Activated CD4-positive, alpha-beta memory T cell treated with anti-CD3 and anti-CD28 coated beads for 36 hours (primary cell): ENCODE data around the gene ZNF503. TPM values are rescaled to one million over a fixed set of nuclear protein-coding genes. Genes with fewer than 3 reads are reported as not detected.

Experiments used
- CTCF ChIA-PET: fragments of 350-600 bp; sonication (Branson Sonifier 250); formaldehyde crosslinking; loops from one replicate; lab custom pipeline; 2021; ENCODE audit warnings: antibody characterized with exemption, inconsistent platforms; lab: Charles Lee
- POLR2A ChIA-PET: fragments of 350-600 bp; sonication (Branson Sonifier 250); formaldehyde crosslinking; loops from one replicate; lab custom pipeline; 2021; ENCODE audit warnings: antibody characterized with exemption; lab: Charles Lee
- DNase-seq: peaks from one replicate; pipeline ENCODE4 v3.0.0-alpha.2; 2020
- H3K27ac Mint-ChIP-seq: one replicate; pipeline ENCODE4 v1.8.0; 2021; ENCODE audit warnings: mixed read lengths
- H3K27me3 Mint-ChIP-seq: one replicate; pipeline ENCODE4 v1.8.0; 2021; ENCODE audit warnings: mixed read lengths
- H3K36me3 Mint-ChIP-seq: one replicate; pipeline ENCODE4 v1.8.0; 2021; ENCODE audit warnings: mixed read lengths
- H3K4me1 Mint-ChIP-seq: one replicate; pipeline ENCODE4 v1.8.0; 2021; ENCODE audit warnings: low read depth, mixed read lengths
- H3K4me3 Mint-ChIP-seq: one replicate; pipeline ENCODE4 v1.8.0; 2021; ENCODE audit warnings: mild to moderate bottlenecking, mixed read lengths
- H3K9me3 Mint-ChIP-seq: one replicate; pipeline ENCODE4 v1.8.0; 2021; ENCODE audit warnings: mixed read lengths
- intact Hi-C: fragments of 100-400 bp; cut with micrococcal nuclease; formaldehyde crosslinking; loops from one replicate; pipeline ENCODE4 v1.15.1; 2023
- total RNA-seq, 2 experiments: library from RNA; stranded (reverse); gene quantifications; one replicate each; pipeline ENCODE4 v1.2.3, GENCODE V29; 2021

ZNF503 gene
- total RNA-seq, 2 experiments from 2014 or later: 0.38 to 0.56 TPM

GRCh38 chr10:75428434-75429158, 27.0 kb upstream of the ZNF503 start:
- Mint-ChIP-seq H3K27ac (no peak overlapping the region), H3K4me3 (no peak overlapping the region), H3K36me3 (no peaks in the 10 kb centered on the region), H3K27me3 (peaks cover 29% of the 10 kb centered on the region), H3K9me3 (no peaks in the 10 kb centered on the region), H3K4me1 (no peaks in the 10 kb centered on the region)
- intact Hi-C loops: no loop called here
- ChIA-PET CTCF (interaction anchor here (0.7 kb wide), 1 partner anchor 28 kb away, joined by 3 read pairs; no protein-coding TSS in a partner anchor), POLR2A (no interaction called here)
- DNase-seq: no peak

GRCh38 chr10:75427951-75428350, 26.4 kb upstream of the ZNF503 start:
- Mint-ChIP-seq H3K9me3 (no peaks in the 10 kb centered on the region), H3K27ac (no peak overlapping the region), H3K27me3 (peaks cover 24% of the 10 kb centered on the region), H3K36me3 (no peaks in the 10 kb centered on the region), H3K4me1 (no peaks in the 10 kb centered on the region), H3K4me3 (no peak overlapping the region)
- no peak for DNase-seq
- intact Hi-C loops: no loop called here
- CTCF ChIA-PET: interaction anchor here (0.7 kb wide), 1 partner anchor 28 kb away, joined by 3 read pairs; no protein-coding TSS in a partner anchor
- POLR2A ChIA-PET: no interaction called here

GRCh38 chr10:75426880-75427279, 25.3 kb upstream of the ZNF503 start:
- intact Hi-C loops: no loop called here
- Mint-ChIP-seq H3K4me3 (no peak overlapping the region), H3K36me3 (no peaks in the 10 kb centered on the region)

GRCh38 chr10:75425291-75426079, 23.9 kb upstream of the ZNF503 start:
- Mint-ChIP-seq H3K4me1 (no peaks in the 10 kb centered on the region), H3K27ac (no peak overlapping the region), H3K36me3 (no peaks in the 10 kb centered on the region), H3K4me3 (no peak overlapping the region), H3K9me3 (no peaks in the 10 kb centered on the region), H3K27me3 (peaks cover 13% of the 10 kb centered on the region)
- POLR2A ChIA-PET: no interaction called here
- intact Hi-C loops: no loop called here
- no peak for DNase-seq
- CTCF ChIA-PET: no interaction called here

More at GRCh38 chr10:75426880-75427279, 25.3 kb upstream of the ZNF503 start:
- Mint-ChIP-seq H3K4me1 (no peaks in the 10 kb centered on the region), H3K9me3 (no peaks in the 10 kb centered on the region), H3K27me3 (peaks cover 17% of the 10 kb centered on the region), H3K27ac (no peak overlapping the region)
- no peak for DNase-seq
- CTCF ChIA-PET: no interaction called here
- POLR2A ChIA-PET: no interaction called here

GRCh38 chr10:75424571-75424970, 23.0 kb upstream of the ZNF503 start:
- CTCF ChIA-PET: interaction anchor here (0.6 kb wide), 1 partner anchor 1226 kb away, joined by 3 read pairs; no protein-coding TSS in a partner anchor
- no peaks in the 10 kb centered on the region for H3K4me1 Mint-ChIP-seq
- H3K27ac Mint-ChIP-seq: no peak overlapping the region
- H3K36me3 Mint-ChIP-seq: no peaks in the 10 kb centered on the region
- DNase-seq: no peak
- H3K4me3 Mint-ChIP-seq: no peak overlapping the region
- intact Hi-C loops: no loop called here
- peaks cover 8% of the 10 kb centered on the region for H3K27me3 Mint-ChIP-seq
- no peaks in the 10 kb centered on the region for H3K9me3 Mint-ChIP-seq
- POLR2A ChIA-PET: no interaction called here

GRCh38 chr10:75422913-75423312, 21.3 kb upstream of the ZNF503 start:
- no peak overlapping the region for H3K27ac Mint-ChIP-seq
- POLR2A ChIA-PET: no interaction called here

GRCh38 chr10:75418712-75419111, 17.1 kb upstream of the ZNF503 start:
- ChIA-PET POLR2A (no interaction called here), CTCF (no interaction called here)
- no peaks in the 10 kb centered on the region for H3K36me3 Mint-ChIP-seq
- intact Hi-C loops: no loop called here
- no peaks in the 10 kb centered on the region for H3K4me1 Mint-ChIP-seq
- H3K27ac Mint-ChIP-seq: no peak overlapping the region
- no peak overlapping the region for H3K4me3 Mint-ChIP-seq
- DNase-seq: no peak
- no peaks in the 10 kb centered on the region for H3K9me3 Mint-ChIP-seq
- H3K27me3 Mint-ChIP-seq: peaks cover 19% of the 10 kb centered on the region

More at GRCh38 chr10:75422913-75423312, 21.3 kb upstream of the ZNF503 start:
- Mint-ChIP-seq H3K4me1 (no peaks in the 10 kb centered on the region), H3K9me3 (no peaks in the 10 kb centered on the region), H3K36me3 (no peaks in the 10 kb centered on the region), H3K27me3 (peaks cover 6% of the 10 kb centered on the region), H3K4me3 (no peak overlapping the region)
- intact Hi-C loops: no loop called here
- CTCF ChIA-PET: no interaction called here
- no peak for DNase-seq

- H3K27me3 Mint-ChIP-seq: peaks cover 19% of the 10 kb centered on the region
- H3K4me3 Mint-ChIP-seq: no peak overlapping the region
- H3K9me3 Mint-ChIP-seq: no peaks in the 10 kb centered on the region
- intact Hi-C loops: no loop called here
- POLR2A ChIA-PET: no interaction called here
- no peak overlapping the region for H3K27ac Mint-ChIP-seq
- DNase-seq: no peak
- H3K4me1 Mint-ChIP-seq: no peaks in the 10 kb centered on the region
- CTCF ChIA-PET: no interaction called here
- no peaks in the 10 kb centered on the region for H3K36me3 Mint-ChIP-seq
These were observed 16.7 kb upstream of the ZNF503 start for GRCh38 chr10:75418293-75418692.

GRCh38 chr10:75417522-75417927, 16.0 kb upstream of the ZNF503 start:
- Mint-ChIP-seq H3K36me3 (no peaks in the 10 kb centered on the region), H3K4me3 (no peak overlapping the region), H3K4me1 (no peaks in the 10 kb centered on the region), H3K27me3 (peaks cover 18% of the 10 kb centered on the region), H3K9me3 (no peaks in the 10 kb centered on the region), H3K27ac (no peak overlapping the region)
- ChIA-PET CTCF (interaction anchor here (0.9 kb wide), 1 partner anchor 18 kb away, joined by 3 read pairs; no protein-coding TSS in a partner anchor), POLR2A (no interaction called here)
- intact Hi-C loops: no loop called here
- no peak for DNase-seq

- ChIA-PET POLR2A (no interaction called here), CTCF (interaction anchor here (0.6 to 1.2 kb wide), 2 partner anchors 9 to 19 kb away, joined by 3 read pairs; no protein-coding TSS in a partner anchor)
- no peaks in the 10 kb centered on the region for H3K36me3 Mint-ChIP-seq
- no peak for DNase-seq
- H3K27ac Mint-ChIP-seq: no peak overlapping the region
- peaks cover 4% of the 10 kb centered on the region for H3K4me1 Mint-ChIP-seq
- peaks cover 38% of the 10 kb centered on the region for H3K27me3 Mint-ChIP-seq
- no peak overlapping the region for H3K4me3 Mint-ChIP-seq
- intact Hi-C loops: no loop called here
- H3K9me3 Mint-ChIP-seq: no peaks in the 10 kb centered on the region
These were observed 13.0 kb upstream of the ZNF503 start for GRCh38 chr10:75414527-75414926.

GRCh38 chr10:75410132-75411005, 8.8 kb upstream of the ZNF503 start:
- Mint-ChIP-seq H3K9me3 (no peaks in the 10 kb centered on the region), H3K36me3 (no peaks in the 10 kb centered on the region), H3K4me1 (peaks cover 16% of the 10 kb centered on the region), H3K4me3 (peak overlapping the region; percentile 47), H3K27ac (no peak overlapping the region), H3K27me3 (peaks cover 55% of the 10 kb centered on the region)
- DNase-seq: no peak
- intact Hi-C loops: no loop called here
- ChIA-PET POLR2A (no interaction called here), CTCF (no interaction called here)
